WTC11 (cell line): ENCODE results near the gene CFL1. TPM values are rescaled to one million over a fixed set of nuclear protein-coding genes. Genes with fewer than 3 reads are reported as not detected.

Source experiments
- ATAC-seq: fragments of 200-7000 bp; cut with Tn5 transposase; 2 replicates; pipeline ENCODE4 v1.10.0; 2021; ENCODE audit warnings: mild to moderate bottlenecking, moderate library complexity
- CTCF ChIA-PET: fragments of 300-600 bp; sonication (Branson Sonifier 250); formaldehyde crosslinking; loops from one replicate; lab custom pipeline; 2021; ENCODE audit warnings: antibody characterized with exemption; lab: Charles Lee
- POLR2A ChIA-PET: fragments of 350-600 bp; sonication (Branson Sonifier 250); formaldehyde crosslinking; loops from one replicate; lab custom pipeline; 2021; ENCODE audit warnings: antibody characterized with exemption; lab: Charles Lee
- DNase-seq: peaks from one replicate; pipeline ENCODE4 v3.0.0; 2021; ENCODE audit warnings: low spot score
- H3K27ac Mint-ChIP-seq: 2 replicates; pipeline ENCODE4 v1.8.0; 2021; ENCODE audit warnings: mixed read lengths
- H3K27me3 Mint-ChIP-seq: 2 replicates; pipeline ENCODE4 v1.8.0; 2021; ENCODE audit warnings: low read depth, mild to moderate bottlenecking, moderate library complexity, mixed read lengths
- H3K36me3 Mint-ChIP-seq: 2 replicates; pipeline ENCODE4 v1.8.0; 2021; ENCODE audit warnings: mixed read lengths
- H3K4me1 Mint-ChIP-seq: 2 replicates; pipeline ENCODE4 v1.8.0; 2022; ENCODE audit warnings: mixed read lengths
- H3K4me3 Mint-ChIP-seq: 2 replicates; pipeline ENCODE4 v1.8.0; 2021; ENCODE audit warnings: mild to moderate bottlenecking, moderate library complexity, mixed read lengths
- H3K9me3 Mint-ChIP-seq: 2 replicates; pipeline ENCODE4 v1.8.0; 2021; ENCODE audit warnings: mixed read lengths
- AR ChIP-seq: fragments of 250-450 bp; sonication (Bioruptor Pico); IDR thresholded peaks from 2 replicates; pipeline ENCODE4 v1.9.0; 2021; ENCODE audit warnings: mild to moderate bottlenecking
- CBFB ChIP-seq: sonication (generic); formaldehyde crosslinking; IDR thresholded peaks from 2 replicates; pipeline ENCODE4 v1.8.1; 2022; ENCODE audit warnings: mild to moderate bottlenecking, low read depth, missing genetic modification reagents
- CDX4 ChIP-seq: fragments of 250-450 bp; sonication (Bioruptor Pico); IDR thresholded peaks from 2 replicates; pipeline ENCODE4 v1.9.0; 2021; ENCODE audit warnings: moderate library complexity, mild to moderate bottlenecking, inconsistent platforms, borderline replicate concordance
- FOXJ3 ChIP-seq: sonication (generic); formaldehyde crosslinking; IDR thresholded peaks from 2 replicates; pipeline ENCODE4 v1.9.0; 2021; ENCODE audit warnings: missing genetic modification reagents, mild to moderate bottlenecking, borderline replicate concordance
- FOXK1 ChIP-seq: sonication (generic); formaldehyde crosslinking; IDR thresholded peaks from 2 replicates; pipeline ENCODE4 v1.8.0; 2022; ENCODE audit warnings: mild to moderate bottlenecking, moderate library complexity, missing genetic modification reagents
- IRF1 ChIP-seq: sonication (generic); formaldehyde crosslinking; IDR thresholded peaks from 2 replicates; pipeline ENCODE4 v1.8.0; 2023; ENCODE audit warnings: missing genetic modification reagents
- MYBL2 ChIP-seq: sonication (generic); formaldehyde crosslinking; IDR thresholded peaks from 2 replicates; pipeline ENCODE4 v1.8.1; 2023; ENCODE audit warnings: mild to moderate bottlenecking, moderate library complexity, missing genetic modification reagents
- NFE2L1 ChIP-seq: sonication (generic); formaldehyde crosslinking; IDR thresholded peaks from 2 replicates; pipeline ENCODE4 v1.8.1; 2023; ENCODE audit warnings: missing genetic modification reagents
- NFYB ChIP-seq: sonication (generic); formaldehyde crosslinking; conservative IDR thresholded peaks from 2 replicates; pipeline ENCODE4 v1.8.0; 2022; ENCODE audit warnings: low read depth, missing genetic modification reagents
- NR1H2 ChIP-seq: sonication (generic); formaldehyde crosslinking; IDR thresholded peaks from 2 replicates; pipeline ENCODE4 v1.9.0; 2021; ENCODE audit warnings: mild to moderate bottlenecking, moderate library complexity, missing genetic modification reagents
- NR2C2 ChIP-seq: sonication (generic); formaldehyde crosslinking; IDR thresholded peaks from 2 replicates; pipeline ENCODE4 v1.8.0; 2022; ENCODE audit warnings: mild to moderate bottlenecking, missing genetic modification reagents
- OVOL2 ChIP-seq: fragments of 250-450 bp; sonication (Bioruptor Pico); IDR thresholded peaks from 2 replicates; pipeline ENCODE4 v1.9.0; 2021; ENCODE audit warnings: mild to moderate bottlenecking, borderline replicate concordance
- SP1 ChIP-seq: sonication (generic); formaldehyde crosslinking; conservative IDR thresholded peaks from 2 replicates; pipeline ENCODE4 v1.8.1; 2022; ENCODE audit warnings: missing genetic modification reagents
- STAT6 ChIP-seq: sonication (generic); formaldehyde crosslinking; conservative IDR thresholded peaks from 2 replicates; pipeline ENCODE4 v1.8.1; 2023; ENCODE audit warnings: mild to moderate bottlenecking, low read depth, missing genetic modification reagents, moderate library complexity
- TP53 ChIP-seq: sonication (generic); formaldehyde crosslinking; IDR thresholded peaks from 2 replicates; pipeline ENCODE4 v1.8.1; 2023; ENCODE audit warnings: mild to moderate bottlenecking, missing genetic modification reagents
- USF1 ChIP-seq: sonication (generic); formaldehyde crosslinking; IDR thresholded peaks from 2 replicates; pipeline ENCODE4 v1.8.0; 2022; ENCODE audit warnings: mild to moderate bottlenecking, missing genetic modification reagents
- ZBTB21 ChIP-seq: sonication (generic); formaldehyde crosslinking; IDR thresholded peaks from 2 replicates; pipeline ENCODE4 v1.8.1; 2023; ENCODE audit warnings: mild to moderate bottlenecking, missing genetic modification reagents, borderline replicate concordance
- ZBTB43 ChIP-seq: sonication (generic); formaldehyde crosslinking; IDR thresholded peaks from 2 replicates; pipeline ENCODE4 v1.8.1; 2023; ENCODE audit warnings: mild to moderate bottlenecking, missing genetic modification reagents
- ZNF121 ChIP-seq: sonication (generic); formaldehyde crosslinking; IDR thresholded peaks from 2 replicates; pipeline ENCODE4 v1.8.0; 2023; ENCODE audit warnings: missing genetic modification reagents
- total RNA-seq: library from RNA; stranded (reverse); gene quantifications from 3 replicates; pipeline ENCODE4 v1.2.3, GENCODE V29; 2021

Gene CFL1
- total RNA-seq, 1 experiment from 2014 or later, result 1,073 TPM

- Mint-ChIP-seq H3K36me3 (peaks cover 20% of the 10 kb centered on the region), H3K27me3 (peaks cover 19% of the 10 kb centered on the region), H3K27ac (no peak overlapping the region)
- TF ChIP-seq NR2C2 (no peak), ZBTB43 (CRISPR knock-in tag) (no peak)
- TF ChIP-seq, all 79 proteins: peak for 0
- CTCF ChIA-PET, result interaction anchor here (16.6 kb wide), 1 partner anchor 24 kb away, joined by 539 read pairs; the partner anchor contains the start of genes CCDC85B and FIBP
- no peak overlapping the region for H3K4me3 Mint-ChIP-seq
- no peak for ATAC-seq
- H3K9me3 Mint-ChIP-seq, result no peaks in the 10 kb centered on the region
- no peak for DNase-seq
- H3K4me1 Mint-ChIP-seq, result peaks cover 19% of the 10 kb centered on the region
- POLR2A ChIA-PET, result no interaction called here
Observed at GRCh38 chr11:65864706-65865471, 6.9 kb upstream of the CFL1 start.

GRCh38 chr11:65863889-65864705 is 6.1 kb upstream of the CFL1 start:
- H3K9me3 Mint-ChIP-seq, result no peaks in the 10 kb centered on the region
- TF ChIP-seq OVOL2 (CRISPR knock-in tag) (no peak), MYBL2 (no peak), FOXK1 (no peak), TP53 (no peak), NR1H2 (CRISPR knock-in tag) (no peak), ZNF121 (CRISPR knock-in tag) (no peak), NFYB (CRISPR knock-in tag) (no peak), ZBTB21 (CRISPR knock-in tag) (no peak), CBFB (no peak), ZBTB43 (CRISPR knock-in tag) (no peak), NFE2L1 (no peak), NR2C2 (no peak), IRF1 (CRISPR knock-in tag) (no peak), STAT6 (CRISPR knock-in tag) (no peak), FOXJ3 (CRISPR knock-in tag) (no peak), SP1 (no peak), AR (no peak), CDX4 (CRISPR knock-in tag) (no peak), USF1 (CRISPR knock-in tag) (no peak)
- H3K36me3 Mint-ChIP-seq, result peaks cover 20% of the 10 kb centered on the region
- no peak overlapping the region for H3K4me3 Mint-ChIP-seq
- H3K27me3 Mint-ChIP-seq, result peaks cover 11% of the 10 kb centered on the region
- no peak for DNase-seq
- ChIA-PET POLR2A (no interaction called here), CTCF (interaction anchor here (16.6 kb wide), 1 partner anchor 25 kb away, joined by 539 read pairs; the partner anchor contains the start of genes CCDC85B and FIBP)
- no peak overlapping the region for H3K27ac Mint-ChIP-seq
- peaks cover 19% of the 10 kb centered on the region for H3K4me1 Mint-ChIP-seq
- ATAC-seq, result no peak
